K562 (cell line): ENCODE data around the gene GABRP. TPM values are rescaled to one million over a fixed set of nuclear protein-coding genes. Genes with fewer than 3 reads are reported as not detected.
A peak's percentile ranks its signal among the peaks of the same experiment; 100 is the strongest.

Source experiments
- ATAC-seq: fragments of 200-7000 bp; cut with Tn5 transposase; 3 replicates; pipeline ENCODE4 v1.9.1; 2020; ENCODE audit warnings: moderate library complexity
- BruUV-seq: library from RNA; stranded (reverse); fragments of 400-500 nt; replicated peaks from 2 replicates; lab custom pipeline; 2021; lab: Mats Ljungman, UMichigan
- CTCF ChIA-PET: fragments of 300-600 bp; formaldehyde crosslinking; extraction: SDS; loops from one replicate; lab custom pipeline; 2021; ENCODE audit warnings: low intra/inter-chr PET ratio; lab: Yijun Ruan, JAX
- POLR2A ChIA-PET: fragments of 300-600, 350-650 bp; sonication (Branson Sonifier 250); formaldehyde crosslinking; extraction: SDS; loops from one replicate; lab custom pipeline; 2021; ENCODE audit warnings: antibody characterized with exemption, inconsistent platforms; lab: Yijun Ruan, JAX
- DNase-seq, 4 experiments: peaks; one replicate each; pipeline versions ENCODE4 v3.0.0 to v3.0.0-alpha.2; 2011 to 2018; ENCODE audit warnings: low spot score in 3 of 4, mixed read lengths in 3 of 4; ENCODE audit errors: extremely low read depth in 1 of 4
- FAIRE-seq: peaks from 2 replicates; lab custom pipeline; 2011; peaks lifted over from hg19 to GRCh38; lab: Jason Lieb, UNC
- H2AFZ ChIP-seq: 2 replicates; pipeline ENCODE4 v1.6.0; 2011; ENCODE audit warnings: low read depth, low read length, control low read depth, inconsistent platforms
- H3K27ac ChIP-seq: fragments of 200-600 bp; 3 replicates; pipeline ENCODE4 v1.8.0; 2011; ENCODE audit warnings: low read depth, mild to moderate bottlenecking, control low read depth, inconsistent platforms, low read length, moderate library complexity, mixed read lengths; ENCODE audit errors: extremely low read depth
- H3K27me3 ChIP-seq, 2 experiments: fragments of 300-600 bp in 1 of 2; 2 replicates in 1 of 2; 3 replicates in 1 of 2; pipeline versions ENCODE4 v1.6.0 to v1.8.0; 2011; ENCODE audit warnings: inconsistent platforms in 2 of 2, low read length in 2 of 2, mild to moderate bottlenecking in 1 of 2, mixed read lengths in 1 of 2, moderate library complexity in 1 of 2; ENCODE audit not compliant: control insufficient read depth in 2 of 2, insufficient read depth in 2 of 2
- H3K36me3 ChIP-seq: fragments of 300-600 bp; 3 replicates; pipeline ENCODE4 v1.8.0; 2011; ENCODE audit warnings: mild to moderate bottlenecking, low read length, inconsistent platforms; ENCODE audit not compliant: control insufficient read depth, insufficient read depth
- H3K4me1 ChIP-seq, 2 experiments: fragments of 200-600 bp in 1 of 2; replicated peaks in 1 of 2; 2 replicates in 1 of 2; 3 replicates in 1 of 2; pipeline versions ENCODE4 v1.5.1 to v1.8.0; 2011; ENCODE audit warnings: inconsistent platforms in 2 of 2, low read length in 2 of 2, mild to moderate bottlenecking in 1 of 2, mixed read lengths in 1 of 2, moderate library complexity in 1 of 2; ENCODE audit not compliant: control insufficient read depth in 2 of 2, insufficient read depth in 2 of 2
- H3K4me2 ChIP-seq: 2 replicates; pipeline ENCODE4 v1.6.1; 2011; ENCODE audit warnings: low read length, control low read depth, inconsistent platforms, mixed read lengths; ENCODE audit not compliant: insufficient read depth
- H3K4me3 ChIP-seq: fragments of 200-600 bp; sonication (generic), shearing (Covaris generic); 2 replicates; pipeline ENCODE4 v1.5.1; 2016; ENCODE audit warnings: control low read depth, inconsistent platforms
- H3K79me2 ChIP-seq: fragments of 200-600 bp; 3 replicates; pipeline ENCODE4 v1.8.0; 2011; ENCODE audit warnings: low read length, inconsistent platforms; ENCODE audit not compliant: control insufficient read depth, insufficient read depth
- H3K9ac ChIP-seq, 2 experiments: 2 replicates each; pipeline versions ENCODE4 v1.6.0 to v1.6.1; 2011; ENCODE audit warnings: low read depth in 2 of 2, low read length in 2 of 2, control low read depth in 1 of 2, inconsistent platforms in 1 of 2, mild to moderate bottlenecking in 1 of 2, mixed read lengths in 1 of 2; ENCODE audit not compliant: insufficient read depth in 1 of 2
- H3K9me1 ChIP-seq: one replicate; pipeline ENCODE4 v1.6.0; 2011; ENCODE audit warnings: inconsistent platforms, mild to moderate bottlenecking, low read length, moderate library complexity; ENCODE audit not compliant: control insufficient read depth, insufficient read depth
- H3K9me3 ChIP-seq: replicated peaks from 2 replicates; pipeline ENCODE4 v1.5.1; 2011; ENCODE audit warnings: low read depth, low read length, inconsistent platforms; ENCODE audit not compliant: control insufficient read depth, insufficient read depth
- H4K20me1 ChIP-seq: replicated peaks from 2 replicates; pipeline ENCODE4 v1.6.1; 2011; ENCODE audit warnings: low read length, inconsistent platforms, mixed read lengths; ENCODE audit not compliant: control insufficient read depth, insufficient read depth
- CTCF ChIP-seq, 3 experiments: IDR thresholded peaks in 2 of 3; conservative IDR thresholded peaks in 1 of 3; 2 replicates each; pipeline ENCODE4 v1.5.1; 2011 to 2012; ENCODE audit warnings: low read length in 3 of 3, mild to moderate bottlenecking in 3 of 3, control low read depth in 2 of 3, improper control_type of control experiment in 1 of 3, inconsistent platforms in 1 of 3, low read depth in 1 of 3, mixed read lengths in 1 of 3, moderate library complexity in 1 of 3; ENCODE audit not compliant: insufficient read depth in 2 of 3
- DPF2 ChIP-seq: fragments of 450-650 bp; IDR thresholded peaks from 2 replicates; pipeline ENCODE4 v1.6.1; 2016
- RAD21 ChIP-seq, 2 experiments: fragments of 250-450 bp in 1 of 2; fragments of 450-650 bp in 1 of 2; sonication (Bioruptor Pico) in 1 of 2; formaldehyde crosslinking in 1 of 2; IDR thresholded peaks in 1 of 2; conservative IDR thresholded peaks in 1 of 2; 2 replicates each; pipeline versions ENCODE4 v1.4.0 to v1.8.0; 2020 to 2022; ENCODE audit warnings: mild to moderate bottlenecking in 2 of 2, moderate library complexity in 1 of 2
- REST ChIP-seq, 2 experiments: fragments of 450-650 bp; formaldehyde crosslinking in 1 of 2; IDR thresholded peaks; 2 replicates each; pipeline versions ENCODE4 v1.4.0 to v1.6.1; 2014 to 2020; ENCODE audit warnings: mild to moderate bottlenecking in 2 of 2, borderline replicate concordance in 1 of 2, low read depth in 1 of 2
- SMAD3 ChIP-seq: fragments of 450-650 bp; formaldehyde crosslinking; conservative IDR thresholded peaks from 2 replicates; pipeline ENCODE4 v1.4.0; 2020; ENCODE audit warnings: mild to moderate bottlenecking
- SMC3 ChIP-seq: conservative IDR thresholded peaks from 2 replicates; pipeline ENCODE4 v1.6.1; 2011; ENCODE audit warnings: low read depth, low read length, improper control_type of control experiment; ENCODE audit not compliant: insufficient read depth
- WGBS: fragments of 100-300 bp; shearing (Covaris generic); methylation state at CpG from one replicate; pipeline ENCODE4 v1.1.6; 2016; ENCODE audit warnings: low coverage, mixed read lengths; ENCODE audit not compliant: insufficient coverage; ENCODE audit errors: missing lambda C conversion rate; 5-methylcytosine and 5-hydroxymethylcytosine counted together
- in situ Hi-C: fragments of 300-500 bp; cut with MboI; formaldehyde crosslinking; loops from 4 replicates; pipeline ENCODE4 v1.15.0; 2018; ENCODE audit warnings: inconsistent platforms, mixed read lengths
- intact Hi-C: fragments of 100-400 bp; cut with micrococcal nuclease; formaldehyde crosslinking; loops from 2 replicates; pipeline ENCODE4 v1.14.2; 2022
- polyA plus RNA-seq, 8 experiments: library from polyadenylated mRNA; depleted of rRNA in 4 of 8; stranded (reverse) in 5 of 8; unstranded in 3 of 8; fragments of >200 nt; fragmentation: Nextera tagmentation in 2 of 8; fragmentation: Illumina TruSeq in 1 of 8; extraction: Ambion mirVana in 2 of 8; extraction: Trizol in 1 of 8; gene quantifications; 2 replicates each; pipeline versions ENCODE4 v1.2.1 to v1.2.3, GENCODE V29; 2011 to 2014; ENCODE audit warnings: inconsistent platforms in 1 of 8, missing spikeins in 1 of 8
- total RNA-seq, 7 experiments: library from RNA; depleted of rRNA in 6 of 7; stranded (reverse); fragments of >200 nt in 6 of 7; fragmentation: Illumina TruSeq in 2 of 7; extraction: Trizol in 2 of 7; gene quantifications; 2 replicates each; pipeline versions ENCODE4 v1.2.1 to v1.2.3, GENCODE V29; 2011 to 2021; ENCODE audit warnings: low replicate concordance in 1 of 7

Gene GABRP
- total and polyA plus RNA-seq, 9 of the 15 experiments (the other 6 are each of a cell fraction or from before 2014, with no cell fraction given): not detected

- in situ Hi-C loops (no loop called here), intact Hi-C loops (loop anchor here (1.0 kb wide), 2 partner anchors 44 to 153 kb away; no protein-coding TSS in a partner anchor)
- Histone ChIP-seq H3K4me1 (no peaks in the 10 kb centered on the region), H3K36me3 (no peaks in the 10 kb centered on the region), H3K27ac (no peak overlapping the region), H3K27me3 (no peaks in the 10 kb centered on the region), H4K20me1 (0 out of 2 replicates have a peak, but pooled peaks cover 4% of the 10 kb centered on the region), H3K9me1 (no peaks in the 10 kb centered on the region), H3K4me3 (no peak overlapping the region), H3K9ac (no peak overlapping the region), H2AFZ (no peak overlapping the region), H3K79me2 (no peaks in the 10 kb centered on the region), H3K4me2 (no peak overlapping the region), H3K9me3 (no peaks in the 10 kb centered on the region)
- WGBS: under 1% methylated on average over 7 of the region's 7 CpGs
- CTCF ChIA-PET: interaction anchor here (1.0 kb wide), 1 partner anchor 153 kb away, joined by 3 read pairs; no protein-coding TSS in a partner anchor
- POLR2A ChIA-PET: interaction anchor here (0.7 kb wide), 1 partner anchor 153 kb away, joined by 3 read pairs; no protein-coding TSS in a partner anchor
- FAIRE-seq (no peak), DNase-seq (peak; percentile 21 to 30 (median 26)), ATAC-seq (peak; percentile 69; the same call in 2 of the 3 replicates)
- peak; percentile 49 to 56 for TF ChIP-seq RAD21 (CRISPR knock-in tag; conservative IDR thresholded peaks at IDR 0.05 in 1 of 2, IDR thresholded peaks at IDR 0.05 in 1 of 2)
- peak; percentile 35; the same call in 1 of the 2 replicates for TF ChIP-seq REST (IDR thresholded peaks at IDR 0.05; ENCODE audit: borderline replicate concordance)
- no peak for TF ChIP-seq REST (CRISPR knock-in tag; IDR thresholded peaks at IDR 0.05; ENCODE audit: low read depth)
- peak; percentile 27; the same call in 1 of the 2 replicates for TF ChIP-seq SMC3
- TF ChIP-seq CTCF (IDR thresholded peaks at IDR 0.05 in 2 of 3, conservative IDR thresholded peaks at IDR 0.05 in 1 of 3; ENCODE audit: insufficient read depth in 2 of 3, low read depth in 1 of 3, low read length in 3 of 3): peak; percentile 31 to 47 (median 47); a peak in 5 of 6 replicates
- TF ChIP-seq DPF2: no peak
- no peak for TF ChIP-seq SMAD3
- BruUV-seq: no TSS peak
Measured at GRCh38 chr5:170791325-170791954, 7.9 kb downstream of the GABRP start.
